Neural cell (in vitro differentiated cells): ENCODE measurements around the gene ANKFY1.

Experiments
- CTCF ChIP-seq: fragments of 450-650 bp; IDR thresholded peaks from 2 replicates; pipeline ENCODE4 v1.5.1; 2014; ENCODE audit warnings: antibody characterized with exemption, mild to moderate bottlenecking, moderate library complexity; ENCODE audit not compliant: poor library complexity, severe bottlenecking
- EP300 ChIP-seq: fragments of 450-650 bp; conservative IDR thresholded peaks from 2 replicates; pipeline ENCODE4 v1.6.1; 2014; ENCODE audit warnings: antibody characterized with exemption, mild to moderate bottlenecking, moderate library complexity; ENCODE audit not compliant: poor library complexity, severe bottlenecking
- EZH2 ChIP-seq: fragments of 200-600, 300-800 bp; shearing (Covaris generic), sonication (generic); IDR thresholded peaks from 2 replicates; pipeline ENCODE4 v1.6.1; 2014; ENCODE audit warnings: antibody characterized with exemption, low read length, borderline replicate concordance, mild to moderate bottlenecking; ENCODE audit not compliant: insufficient read depth, poor library complexity, severe bottlenecking
- MXI1 ChIP-seq: fragments of 450-650 bp; conservative IDR thresholded peaks from 2 replicates; pipeline ENCODE4 v1.6.1; 2014; ENCODE audit warnings: antibody characterized with exemption, mild to moderate bottlenecking; ENCODE audit not compliant: poor library complexity, severe bottlenecking
- RAD21 ChIP-seq: fragments of 450-650 bp; conservative IDR thresholded peaks from 2 replicates; pipeline ENCODE4 v1.6.1; 2014; ENCODE audit warnings: antibody characterized with exemption, mild to moderate bottlenecking, moderate library complexity

GRCh38 chr17:4179071-4179470, 84.7 kb downstream of the ANKFY1 start:
- TF ChIP-seq CTCF (no peak), EZH2 (no peak), MXI1 (no peak), RAD21 (no peak), EP300 (no peak)
